ENCODE results near the gene DOCK2.

DNA sequence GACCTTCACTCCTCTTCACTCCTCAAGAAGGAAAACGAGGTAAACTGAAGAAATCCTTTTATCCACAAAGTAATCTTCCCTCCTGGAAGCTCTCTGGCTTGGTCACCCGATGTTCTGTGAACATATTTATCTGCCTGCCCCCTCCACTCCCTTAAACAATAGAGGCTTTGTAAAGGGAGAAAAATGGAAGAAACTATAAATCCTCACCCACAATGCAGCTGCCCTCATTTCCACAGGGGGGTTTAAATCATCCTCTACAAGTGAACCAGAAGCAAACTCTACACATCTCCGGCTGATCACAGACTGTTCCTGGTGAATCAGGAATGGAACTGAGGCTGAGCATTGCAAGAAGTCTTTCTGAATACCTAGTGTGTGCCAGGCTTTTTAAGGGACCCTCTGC, 336.0 kb downstream of the DOCK2 start:
- TF ChIP-seq, protein P1, sequence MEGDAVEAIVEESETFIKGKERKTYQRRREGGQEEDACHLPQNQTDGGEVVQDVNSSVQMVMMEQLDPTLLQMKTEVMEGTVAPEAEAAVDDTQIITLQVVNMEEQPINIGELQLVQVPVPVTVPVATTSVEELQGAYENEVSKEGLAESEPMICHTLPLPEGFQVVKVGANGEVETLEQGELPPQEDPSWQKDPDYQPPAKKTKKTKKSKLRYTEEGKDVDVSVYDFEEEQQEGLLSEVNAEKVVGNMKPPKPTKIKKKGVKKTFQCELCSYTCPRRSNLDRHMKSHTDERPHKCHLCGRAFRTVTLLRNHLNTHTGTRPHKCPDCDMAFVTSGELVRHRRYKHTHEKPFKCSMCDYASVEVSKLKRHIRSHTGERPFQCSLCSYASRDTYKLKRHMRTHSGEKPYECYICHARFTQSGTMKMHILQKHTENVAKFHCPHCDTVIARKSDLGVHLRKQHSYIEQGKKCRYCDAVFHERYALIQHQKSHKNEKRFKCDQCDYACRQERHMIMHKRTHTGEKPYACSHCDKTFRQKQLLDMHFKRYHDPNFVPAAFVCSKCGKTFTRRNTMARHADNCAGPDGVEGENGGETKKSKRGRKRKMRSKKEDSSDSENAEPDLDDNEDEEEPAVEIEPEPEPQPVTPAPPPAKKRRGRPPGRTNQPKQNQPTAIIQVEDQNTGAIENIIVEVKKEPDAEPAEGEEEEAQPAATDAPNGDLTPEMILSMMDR (IDR thresholded peaks at IDR 0.05): no peak
- no peak for TF ChIP-seq POLR2A (IDR thresholded peaks at IDR 0.05)

Data from upper lobe of left lung (tissue), 4 donors.